Measurements from ENCODE around the gene EFL1.
"Not testable (repeated sequence)": the region's sequence is repeated elsewhere in the genome, so short reads cannot be mapped to it uniquely, and the experiment has no call there.

GRCh38 chr15:82216092-82216491 is 46.4 kb downstream of the EFL1 start:
- not testable (repeated sequence) for TF ChIP-seq CTCF (conservative IDR thresholded peaks at IDR 0.05); ZFX (IDR thresholded peaks at IDR 0.05)

Data from C4-2B (cell line).